ENCODE measurements around the gene TMEM100. TPM values are rescaled to one million over a fixed set of nuclear protein-coding genes. Genes with fewer than 3 reads are reported as not detected.

TMEM100 gene
- polyA plus RNA-seq, 1 donor from 2014 or later, result not detected

DNA sequence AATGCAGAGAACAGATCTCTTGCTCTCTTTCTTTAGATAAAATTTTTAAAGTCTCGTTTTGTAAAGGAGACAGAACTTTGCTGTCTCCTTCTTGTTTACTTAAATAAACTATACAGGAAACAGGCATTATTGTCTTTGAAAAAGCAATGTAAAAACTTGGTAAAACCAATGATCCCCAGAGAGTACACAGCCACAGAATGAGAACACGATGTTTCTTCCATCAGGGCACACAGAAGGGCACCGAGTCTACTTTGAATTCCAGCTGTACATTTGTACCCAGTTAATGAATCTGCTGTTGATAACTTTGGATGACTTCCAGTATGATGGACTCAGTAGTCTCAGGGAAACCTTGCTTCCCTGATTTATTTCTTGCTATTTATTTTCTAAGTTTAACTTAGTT, 8.1 kb upstream of the TMEM100 start:
- Histone ChIP-seq H3K27me3 (ENCODE audit: insufficient read depth, low read depth, low read length) (no peaks in the 10 kb centered on the region), H3K9me3 (ENCODE audit: low read length) (no peaks in the 10 kb centered on the region), H3K4me3 (ENCODE audit: low read length) (no peak overlapping the region), H3K4me2 (ENCODE audit: low read length) (no peak overlapping the region), H3K27ac (ENCODE audit: low read length) (no peak overlapping the region), H3K9ac (ENCODE audit: low read length) (no peak overlapping the region), H3K9me2 (ENCODE audit: insufficient read depth, low read length) (no peaks in the 10 kb centered on the region), H3K79me2 (replicated peaks; ENCODE audit: insufficient read depth, low read length) (no peaks in the 10 kb centered on the region), H4K20me1 (ENCODE audit: insufficient read depth) (no peaks in the 10 kb centered on the region), H2AFZ (ENCODE audit: low read depth, low read length) (no peak overlapping the region), H3F3A (ENCODE audit: insufficient read depth, low read length, poor library complexity, severe bottlenecking) (no peaks in the 10 kb centered on the region), H3K36me3 (ENCODE audit: insufficient read depth, low read length) (no peaks in the 10 kb centered on the region)
- TF ChIP-seq, protein P1, sequence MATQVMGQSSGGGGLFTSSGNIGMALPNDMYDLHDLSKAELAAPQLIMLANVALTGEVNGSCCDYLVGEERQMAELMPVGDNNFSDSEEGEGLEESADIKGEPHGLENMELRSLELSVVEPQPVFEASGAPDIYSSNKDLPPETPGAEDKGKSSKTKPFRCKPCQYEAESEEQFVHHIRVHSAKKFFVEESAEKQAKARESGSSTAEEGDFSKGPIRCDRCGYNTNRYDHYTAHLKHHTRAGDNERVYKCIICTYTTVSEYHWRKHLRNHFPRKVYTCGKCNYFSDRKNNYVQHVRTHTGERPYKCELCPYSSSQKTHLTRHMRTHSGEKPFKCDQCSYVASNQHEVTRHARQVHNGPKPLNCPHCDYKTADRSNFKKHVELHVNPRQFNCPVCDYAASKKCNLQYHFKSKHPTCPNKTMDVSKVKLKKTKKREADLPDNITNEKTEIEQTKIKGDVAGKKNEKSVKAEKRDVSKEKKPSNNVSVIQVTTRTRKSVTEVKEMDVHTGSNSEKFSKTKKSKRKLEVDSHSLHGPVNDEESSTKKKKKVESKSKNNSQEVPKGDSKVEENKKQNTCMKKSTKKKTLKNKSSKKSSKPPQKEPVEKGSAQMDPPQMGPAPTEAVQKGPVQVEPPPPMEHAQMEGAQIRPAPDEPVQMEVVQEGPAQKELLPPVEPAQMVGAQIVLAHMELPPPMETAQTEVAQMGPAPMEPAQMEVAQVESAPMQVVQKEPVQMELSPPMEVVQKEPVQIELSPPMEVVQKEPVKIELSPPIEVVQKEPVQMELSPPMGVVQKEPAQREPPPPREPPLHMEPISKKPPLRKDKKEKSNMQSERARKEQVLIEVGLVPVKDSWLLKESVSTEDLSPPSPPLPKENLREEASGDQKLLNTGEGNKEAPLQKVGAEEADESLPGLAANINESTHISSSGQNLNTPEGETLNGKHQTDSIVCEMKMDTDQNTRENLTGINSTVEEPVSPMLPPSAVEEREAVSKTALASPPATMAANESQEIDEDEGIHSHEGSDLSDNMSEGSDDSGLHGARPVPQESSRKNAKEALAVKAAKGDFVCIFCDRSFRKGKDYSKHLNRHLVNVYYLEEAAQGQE (IDR thresholded peaks at IDR 0.05; ENCODE audit: borderline replicate concordance), result no peak
- TF ChIP-seq MXI1 (conservative IDR thresholded peaks at IDR 0.05; ENCODE audit: poor library complexity, severe bottlenecking) (no peak), TAF1 (IDR thresholded peaks at IDR 0.05; ENCODE audit: low read depth) (no peak), RAD21 (conservative IDR thresholded peaks at IDR 0.05) (no peak), EP300 (conservative IDR thresholded peaks at IDR 0.05; ENCODE audit: poor library complexity, severe bottlenecking) (no peak), EZH2 (IDR thresholded peaks at IDR 0.05; ENCODE audit: borderline replicate concordance, insufficient read depth, low read length, poor library complexity, severe bottlenecking) (no peak), POLR2AphosphoS5 (IDR thresholded peaks at IDR 0.05) (no peak), SMC3 (conservative IDR thresholded peaks at IDR 0.05; ENCODE audit: poor library complexity) (no peak)
- TF ChIP-seq, protein P2, sequence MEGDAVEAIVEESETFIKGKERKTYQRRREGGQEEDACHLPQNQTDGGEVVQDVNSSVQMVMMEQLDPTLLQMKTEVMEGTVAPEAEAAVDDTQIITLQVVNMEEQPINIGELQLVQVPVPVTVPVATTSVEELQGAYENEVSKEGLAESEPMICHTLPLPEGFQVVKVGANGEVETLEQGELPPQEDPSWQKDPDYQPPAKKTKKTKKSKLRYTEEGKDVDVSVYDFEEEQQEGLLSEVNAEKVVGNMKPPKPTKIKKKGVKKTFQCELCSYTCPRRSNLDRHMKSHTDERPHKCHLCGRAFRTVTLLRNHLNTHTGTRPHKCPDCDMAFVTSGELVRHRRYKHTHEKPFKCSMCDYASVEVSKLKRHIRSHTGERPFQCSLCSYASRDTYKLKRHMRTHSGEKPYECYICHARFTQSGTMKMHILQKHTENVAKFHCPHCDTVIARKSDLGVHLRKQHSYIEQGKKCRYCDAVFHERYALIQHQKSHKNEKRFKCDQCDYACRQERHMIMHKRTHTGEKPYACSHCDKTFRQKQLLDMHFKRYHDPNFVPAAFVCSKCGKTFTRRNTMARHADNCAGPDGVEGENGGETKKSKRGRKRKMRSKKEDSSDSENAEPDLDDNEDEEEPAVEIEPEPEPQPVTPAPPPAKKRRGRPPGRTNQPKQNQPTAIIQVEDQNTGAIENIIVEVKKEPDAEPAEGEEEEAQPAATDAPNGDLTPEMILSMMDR (IDR thresholded peaks at IDR 0.05; ENCODE audit: poor library complexity, severe bottlenecking), result no peak

DNA sequence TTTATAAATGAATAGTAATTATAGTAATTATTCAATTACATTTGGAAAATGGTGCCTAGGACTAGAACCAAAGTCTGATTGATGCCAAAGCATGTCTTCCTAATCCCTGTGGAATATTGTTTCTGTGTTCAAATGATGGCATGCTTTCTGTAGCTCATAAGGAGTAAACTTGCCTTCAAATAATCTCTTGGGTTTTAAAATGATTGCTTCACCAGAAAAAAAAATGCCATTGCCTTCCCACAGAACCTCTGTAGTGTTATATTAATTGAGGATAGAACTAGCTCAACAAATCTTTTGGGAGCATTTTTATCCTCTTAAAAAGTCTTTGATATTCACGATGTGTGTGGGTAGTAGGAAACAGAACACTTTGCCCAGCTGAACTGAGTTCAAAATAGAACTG, 7.7 kb upstream of the TMEM100 start:
- no peaks in the 10 kb centered on the region for H3K36me3 ChIP-seq (ENCODE audit: insufficient read depth, low read length)
- H4K20me1 ChIP-seq (ENCODE audit: insufficient read depth), result no peaks in the 10 kb centered on the region
- no peaks in the 10 kb centered on the region for H3K27me3 ChIP-seq (ENCODE audit: insufficient read depth, low read depth, low read length)
- no peak overlapping the region for H3K9ac ChIP-seq (ENCODE audit: low read length)
- H3K4me2 ChIP-seq (ENCODE audit: low read length), result no peak overlapping the region
- H3K4me3 ChIP-seq (ENCODE audit: low read length), result no peak overlapping the region
- no peak for TF ChIP-seq TAF1 (IDR thresholded peaks at IDR 0.05; ENCODE audit: low read depth)
- no peak for TF ChIP-seq SMC3 (conservative IDR thresholded peaks at IDR 0.05; ENCODE audit: poor library complexity)
- no peak for TF ChIP-seq EP300 (conservative IDR thresholded peaks at IDR 0.05; ENCODE audit: poor library complexity, severe bottlenecking)
- no peak for TF ChIP-seq POLR2AphosphoS5 (IDR thresholded peaks at IDR 0.05)
- TF ChIP-seq, protein P2 (IDR thresholded peaks at IDR 0.05; ENCODE audit: poor library complexity, severe bottlenecking), result no peak
- TF ChIP-seq, protein P1 (IDR thresholded peaks at IDR 0.05; ENCODE audit: borderline replicate concordance), result no peak
- TF ChIP-seq MXI1 (conservative IDR thresholded peaks at IDR 0.05; ENCODE audit: poor library complexity, severe bottlenecking), result no peak
- TF ChIP-seq EZH2 (IDR thresholded peaks at IDR 0.05; ENCODE audit: borderline replicate concordance, insufficient read depth, low read length, poor library complexity, severe bottlenecking), result no peak
- TF ChIP-seq RAD21 (conservative IDR thresholded peaks at IDR 0.05), result no peak
- no peaks in the 10 kb centered on the region for H3K9me3 ChIP-seq (ENCODE audit: low read length)
- no peaks in the 10 kb centered on the region for H3K9me2 ChIP-seq (ENCODE audit: insufficient read depth, low read length)
- no peaks in the 10 kb centered on the region for H3K79me2 ChIP-seq (replicated peaks; ENCODE audit: insufficient read depth, low read length)
- H2AFZ ChIP-seq (ENCODE audit: low read depth, low read length), result no peak overlapping the region
- no peaks in the 10 kb centered on the region for H3F3A ChIP-seq (ENCODE audit: insufficient read depth, low read length, poor library complexity, severe bottlenecking)
- H3K27ac ChIP-seq (ENCODE audit: low read length), result no peak overlapping the region
